ENCODE data around the gene ZFYVE9. TPM values are rescaled to one million over a fixed set of nuclear protein-coding genes. Genes with fewer than 3 reads are reported as not detected.

The ZFYVE9 gene
- total and polyA plus RNA-seq, 2 of the 8 experiments (the other 6 are each of a cell fraction or from before 2014, with no cell fraction given): 5.8 to 26.5 TPM

- no peak overlapping the region for H2BK5ac ChIP-seq (ENCODE audit: low read depth, low read length)
- no peak overlapping the region for H4K91ac ChIP-seq (replicated peaks; ENCODE audit: insufficient read length, low read length)
- ChIA-PET CTCF (ENCODE audit: partially characterized antibody) (interaction anchor here (0.6 kb wide), 1 partner anchor 667 kb away, joined by 3 read pairs; no protein-coding TSS in a partner anchor), POLR2A (ENCODE audit: partially characterized antibody) (no interaction called here)
- H3K4me2 ChIP-seq (ENCODE audit: insufficient read depth in 1 of 2, low read depth in 2 of 2, low read length in 2 of 2): no peak overlapping the region
- no peak overlapping the region for H2AFZ ChIP-seq (ENCODE audit: low read length)
- peaks cover 10 to 21% of the 10 kb centered on the region in 2 experiments; a peak in 3 of 4 replicates for H3K9me3 ChIP-seq (ENCODE audit: insufficient read depth in 2 of 2, low read depth in 1 of 2, low read length in 1 of 2)
- H4K20me1 ChIP-seq (replicated peaks in 1 of 2; ENCODE audit: control insufficient read depth in 1 of 2, insufficient read depth in 2 of 2, low read length in 2 of 2): no peaks in the 10 kb centered on the region
- H2BK120ac ChIP-seq (replicated peaks; ENCODE audit: low read depth, low read length): no peak overlapping the region
- peaks cover 0 to 5% of the 10 kb centered on the region in 2 experiments; a peak in 1 of 4 replicates for H3K79me2 ChIP-seq (ENCODE audit: control insufficient read depth in 1 of 2, insufficient read depth in 2 of 2, low read length in 2 of 2)
- DNase-seq (ENCODE audit: low read depth in 1 of 2, low spot score in 2 of 2) (no peak), FAIRE-seq (no peak)
- no peak overlapping the region for H2BK15ac ChIP-seq (ENCODE audit: low read length)
- H3K27me3 ChIP-seq (replicated peaks in 1 of 4; ENCODE audit: control insufficient read depth in 3 of 4, extremely low read depth in 1 of 4, insufficient read depth in 3 of 4, low read length in 3 of 4): no peaks in the 10 kb centered on the region
- H3K9ac ChIP-seq (replicated peaks in 1 of 4; ENCODE audit: extremely low read depth in 1 of 4, low read depth in 3 of 4, low read length in 3 of 4): no peak overlapping the region
- H3K14ac ChIP-seq (ENCODE audit: insufficient read length): no peak overlapping the region
- H2BK12ac ChIP-seq (ENCODE audit: low read depth, low read length): no peak overlapping the region
- no peak overlapping the region for H4K8ac ChIP-seq (ENCODE audit: extremely low read depth, insufficient read depth, low read length)
- 87% methylated on average over 6 of the region's 6 CpGs; no CpG with 5 or more reads in 1 of the 2 experiments for WGBS, 2 experiments (ENCODE audit: extremely low coverage in 1 of 2, insufficient coverage in 1 of 2, insufficient read length in 1 of 2, insufficient replicate concordance in 2 of 2, low coverage in 1 of 2, low lambda C conversion rate in 2 of 2, missing lambda C conversion rate in 1 of 2)
- no peak overlapping the region for H3K18ac ChIP-seq (ENCODE audit: extremely low read depth, low read length)
- no peak overlapping the region for H4K5ac ChIP-seq (ENCODE audit: insufficient read length, low read depth, low read length)
- no peak overlapping the region for H2BK20ac ChIP-seq (ENCODE audit: low read length)
- no peaks in the 10 kb centered on the region for H3K79me1 ChIP-seq (ENCODE audit: low read depth, low read length)
- H3K4me1 ChIP-seq (replicated peaks in 1 of 4; ENCODE audit: control insufficient read depth in 3 of 4, insufficient read depth in 4 of 4, low read length in 3 of 4): no peaks in the 10 kb centered on the region
- no peaks in the 10 kb centered on the region for H3K36me3 ChIP-seq (ENCODE audit: control insufficient read depth in 2 of 4, insufficient read depth in 4 of 4, low read length in 3 of 4)
- H3K56ac ChIP-seq (replicated peaks; ENCODE audit: insufficient read length, low read depth, low read length): no peak overlapping the region
- no peak overlapping the region for H3K4me3 ChIP-seq (ENCODE audit: extremely low read depth in 1 of 4, insufficient read depth in 2 of 4, low read depth in 3 of 4, low read length in 4 of 4)
- no peak overlapping the region for H3K4ac ChIP-seq (replicated peaks; ENCODE audit: insufficient read length, low read depth, low read length)
- H3K23me2 ChIP-seq (ENCODE audit: low read depth, low read length): no peaks in the 10 kb centered on the region; the same call in 1 of the 2 replicates
- no peak overlapping the region for H3K27ac ChIP-seq (ENCODE audit: low read depth, low read length)
- no peak overlapping the region for H2AK5ac ChIP-seq (ENCODE audit: low read depth, low read length)
- no peak overlapping the region for H3K23ac ChIP-seq (ENCODE audit: insufficient read length)
- no peak for TF ChIP-seq SIX5 (IDR thresholded peaks at IDR 0.05; ENCODE audit: low read depth, low read length)
- TF ChIP-seq HDAC6 (IDR thresholded peaks at IDR 0.05; ENCODE audit: low read depth, low read length): no peak
- TF ChIP-seq PHF8 (conservative IDR thresholded peaks at IDR 0.05; ENCODE audit: low read depth, low read length): no peak
- TF ChIP-seq CBX5 (IDR thresholded peaks at IDR 0.05; ENCODE audit: low read depth, low read length): no peak
- no peak for TF ChIP-seq POLR2AphosphoS5 (IDR thresholded peaks at IDR 0.05; ENCODE audit: low read depth, low read length)
- TF ChIP-seq E2F6 (IDR thresholded peaks at IDR 0.05): no peak
- TF ChIP-seq BCL11A (IDR thresholded peaks at IDR 0.05; ENCODE audit: low read depth in 2 of 2, low read length in 2 of 2): no peak
- no peak for TF ChIP-seq SUZ12 (IDR thresholded peaks at IDR 0.05; ENCODE audit: low read length)
- no peak for TF ChIP-seq CBX8 (IDR thresholded peaks at IDR 0.05; ENCODE audit: borderline replicate concordance, low read depth, low read length)
Observed at GRCh38 chr1:52179073-52179472, 37.2 kb downstream of the ZFYVE9 start.

All from H1 (cell line).